Activated naive CD4-positive, alpha-beta T cell treated with anti-CD3 and anti-CD28 coated beads, Interleukin-2, amount 50 U/mL, for 72 hours (primary cell): Measurements from ENCODE around the gene SERHL2. TPM values are rescaled to one million over a fixed set of nuclear protein-coding genes. Genes with fewer than 3 reads are reported as not detected.
"Not testable (repeated sequence)": the region's sequence is repeated elsewhere in the genome, so short reads cannot be mapped to it uniquely, and the experiment has no call there.

Experiments used
- ATAC-seq, 2 donors: fragments of 150-1000 bp; cut with Tn5 transposase; 2 replicates each; pipeline ENCODE4 v1.10.0; 2021; ENCODE audit warnings: mild to moderate bottlenecking in 2 of 2, moderate library complexity in 2 of 2
- DNase-seq, 2 donors: peaks; one replicate each; pipeline ENCODE4 v3.0.0; 2021 to 2022; ENCODE audit warnings: low spot score in 2 of 2
- H3K27ac Mint-ChIP-seq, 2 donors: one replicate each; pipeline ENCODE4 v1.8.0; 2022; ENCODE audit warnings: mild to moderate bottlenecking in 2 of 2, mixed read lengths in 2 of 2
- H3K36me3 Mint-ChIP-seq, 2 donors: one replicate each; pipeline ENCODE4 v1.8.0; 2022; ENCODE audit warnings: mixed read lengths in 2 of 2
- H3K9me3 Mint-ChIP-seq, 2 donors: one replicate each; pipeline ENCODE4 v1.8.0; 2022; ENCODE audit warnings: mixed read lengths in 2 of 2
- total RNA-seq, 2 donors: library from RNA; stranded (reverse); gene quantifications; one replicate each; pipeline ENCODE4 v1.2.3, GENCODE V29; 2022

SERHL2 gene
- total RNA-seq, 2 donors from 2014 or later, result 1.2 to 1.9 TPM

GRCh38 chr22:42608136-42608822, 54.5 kb downstream of the SERHL2 start:
- no peak for DNase-seq
- peak overlapping the region; percentile 71 to 79 for H3K27ac Mint-ChIP-seq
- H3K9me3 Mint-ChIP-seq, result no peaks in the 10 kb centered on the region
- no peak for ATAC-seq
- peaks cover 7 to 25% of the 10 kb centered on the region in 2 donors for H3K36me3 Mint-ChIP-seq

- peak overlapping the region; percentile 71 to 79 for H3K27ac Mint-ChIP-seq
- ATAC-seq (peak; percentile 62), DNase-seq (no peak)
- H3K36me3 Mint-ChIP-seq, result peaks cover 10 to 30% of the 10 kb centered on the region in 2 donors
- H3K9me3 Mint-ChIP-seq, result no peaks in the 10 kb centered on the region
Observed at GRCh38 chr22:42608823-42609361, 55.1 kb downstream of the SERHL2 start.

- DNase-seq (no peak), ATAC-seq (no peak)
- peaks cover 14 to 33% of the 10 kb centered on the region in 2 donors for H3K36me3 Mint-ChIP-seq
- peak overlapping the region in 1 of 2 donors; percentile 88 for H3K27ac Mint-ChIP-seq
- H3K9me3 Mint-ChIP-seq, result no peaks in the 10 kb centered on the region
Observed at GRCh38 chr22:42610186-42610585, 56.4 kb downstream of the SERHL2 start.

GRCh38 chr22:42611051-42611450, 57.3 kb downstream of the SERHL2 start:
- Mint-ChIP-seq H3K36me3 (peaks cover 14 to 33% of the 10 kb centered on the region in 2 donors), H3K27ac (peak overlapping the region in 1 of 2 donors; percentile 36), H3K9me3 (no peaks in the 10 kb centered on the region)
- ATAC-seq (no peak), DNase-seq (no peak)

- Mint-ChIP-seq H3K27ac (peak overlapping the region in 1 of 2 donors; percentile 100), H3K36me3 (peaks cover 14 to 26% of the 10 kb centered on the region in 2 donors), H3K9me3 (no peaks in the 10 kb centered on the region)
- DNase-seq (no peak), ATAC-seq (no peak)
Observed at GRCh38 chr22:42612336-42612735, 58.6 kb downstream of the SERHL2 start.

GRCh38 chr22:42613872-42614301, 60.1 kb downstream of the SERHL2 start:
- Mint-ChIP-seq H3K36me3 (peaks cover 14 to 26% of the 10 kb centered on the region in 2 donors), H3K9me3 (no peaks in the 10 kb centered on the region), H3K27ac (peak overlapping the region; percentile 98 to 100)
- DNase-seq (no peak), ATAC-seq (peak in 1 of 2 donors; percentile 6)

GRCh38 chr22:42614312-42615091, 60.7 kb downstream of the SERHL2 start, which contains the start of gene POLDIP3:
POLDIP3 (minus strand) TSS chr22:42614883; CDS start chr22:42614857, 26 bp downstream.
- Mint-ChIP-seq H3K9me3 (no peaks in the 10 kb centered on the region), H3K36me3 (peaks cover 14 to 26% of the 10 kb centered on the region in 2 donors), H3K27ac (peak within 1 kb of the TSS; percentile 100)
- peak; percentile 97 to 99 for DNase-seq
- ATAC-seq, result peak; percentile 70 to 75

GRCh38 chr22:42615092-42615859, 61.5 kb downstream of the SERHL2 start:
- peak; percentile 83 for ATAC-seq
- peak; percentile 88 to 89 for DNase-seq
- H3K9me3 Mint-ChIP-seq, result no peaks in the 10 kb centered on the region
- peaks cover 14 to 26% of the 10 kb centered on the region in 2 donors for H3K36me3 Mint-ChIP-seq
- peak overlapping the region; percentile 100 for H3K27ac Mint-ChIP-seq

- Mint-ChIP-seq H3K36me3 (peaks cover 14 to 23% of the 10 kb centered on the region in 2 donors), H3K27ac (peak overlapping the region; percentile 100)
- not testable (repeated sequence) for DNase-seq, ATAC-seq, H3K9me3 Mint-ChIP-seq
Observed at GRCh38 chr22:42615860-42616175, 62.1 kb downstream of the SERHL2 start.

- no peak for DNase-seq
- Mint-ChIP-seq H3K36me3 (peaks cover 14 to 16% of the 10 kb centered on the region in 2 donors), H3K27ac (peak overlapping the region; percentile 4 to 12), H3K9me3 (no peaks in the 10 kb centered on the region)
- ATAC-seq, result no peak
Observed at GRCh38 chr22:42617155-42617983, 63.6 kb downstream of the SERHL2 start.

- Mint-ChIP-seq H3K36me3 (no peaks in the 10 kb centered on the region), H3K9me3 (no peaks in the 10 kb centered on the region), H3K27ac (peak overlapping the region in 1 of 2 donors; percentile 39)
- DNase-seq, result no peak
- no peak for ATAC-seq
Observed at GRCh38 chr22:42619261-42620063, 65.7 kb downstream of the SERHL2 start.

GRCh38 chr22:42620084-42620483, 66.3 kb downstream of the SERHL2 start:
- peak overlapping the region in 1 of 2 donors; percentile 65 for H3K27ac Mint-ChIP-seq
- H3K9me3 Mint-ChIP-seq, result no peaks in the 10 kb centered on the region
- no peaks in the 10 kb centered on the region for H3K36me3 Mint-ChIP-seq
- DNase-seq (no peak), ATAC-seq (no peak)

GRCh38 chr22:42621505-42622002, 67.8 kb downstream of the SERHL2 start:
- no peaks in the 10 kb centered on the region for H3K36me3 Mint-ChIP-seq
- ATAC-seq, result peak; percentile 69 to 87

GRCh38 chr22:42622061-42622710, 68.4 kb downstream of the SERHL2 start:
- DNase-seq, result no peak
- H3K27ac Mint-ChIP-seq, result peak overlapping the region in 1 of 2 donors; percentile 14
- ATAC-seq, result no peak
- H3K9me3 Mint-ChIP-seq, result no peaks in the 10 kb centered on the region
- no peaks in the 10 kb centered on the region for H3K36me3 Mint-ChIP-seq

More at GRCh38 chr22:42621505-42622002, 67.8 kb downstream of the SERHL2 start:
- peak in 1 of 2 donors; percentile 72 for DNase-seq
- H3K27ac Mint-ChIP-seq, result no peak overlapping the region
- no peaks in the 10 kb centered on the region for H3K9me3 Mint-ChIP-seq
